HG03342 (cell line): Measurements from ENCODE around the gene NR3C2.

ENCODE experiments used
- ATAC-seq: cut with Tn5 transposase; IDR thresholded peaks from one replicate; pipeline ENCODE4 v1.9.1; 2021; ENCODE audit warnings: mild to moderate bottlenecking, moderate library complexity; ENCODE audit not compliant: unreplicated experiment

The NR3C2 gene

DNA sequence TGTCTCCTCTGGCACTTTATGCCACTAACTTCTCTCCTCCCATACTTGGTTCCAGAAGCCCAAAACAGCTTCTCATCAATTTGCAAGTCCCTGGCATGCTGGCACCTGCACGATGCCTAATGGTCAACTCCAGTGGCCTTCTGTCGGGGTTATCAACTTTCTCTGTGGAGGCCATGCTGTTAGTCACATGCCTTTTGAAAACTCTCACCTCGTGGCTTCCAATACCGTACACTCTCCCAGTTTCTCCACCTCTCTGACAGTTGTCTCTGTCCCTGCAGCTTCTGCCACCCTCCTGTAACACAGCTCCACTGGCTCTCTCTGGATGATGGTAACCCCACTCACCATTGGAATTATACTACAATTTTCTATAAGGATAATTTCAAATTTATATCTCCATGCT is 324.0 kb downstream of the NR3C2 start:
- no peak for ATAC-seq

DNA sequence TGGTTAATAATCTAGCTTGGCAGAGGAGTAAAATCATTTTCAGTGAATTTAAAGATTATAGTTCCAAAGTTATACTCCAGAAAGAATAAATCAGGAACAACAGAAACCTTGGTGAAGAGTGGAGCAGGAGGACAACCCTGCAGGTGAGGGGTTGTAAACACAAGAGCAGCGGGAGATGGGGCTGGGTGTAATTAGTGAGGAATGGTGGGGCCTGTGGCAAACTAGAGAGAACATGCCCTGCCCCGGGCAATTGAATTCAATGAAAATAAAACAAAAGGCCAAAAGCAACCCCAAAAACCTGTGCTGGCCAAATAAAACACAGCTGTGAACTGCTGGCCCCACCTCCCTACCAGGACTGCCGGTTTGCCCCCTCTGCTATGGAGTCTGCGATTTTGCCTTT is 325.2 kb downstream of the NR3C2 start:
- ATAC-seq: no peak

- ATAC-seq: no peak
Observed at GRCh38 chr4:148116264-148116663, 325.9 kb downstream of the NR3C2 start.

DNA sequence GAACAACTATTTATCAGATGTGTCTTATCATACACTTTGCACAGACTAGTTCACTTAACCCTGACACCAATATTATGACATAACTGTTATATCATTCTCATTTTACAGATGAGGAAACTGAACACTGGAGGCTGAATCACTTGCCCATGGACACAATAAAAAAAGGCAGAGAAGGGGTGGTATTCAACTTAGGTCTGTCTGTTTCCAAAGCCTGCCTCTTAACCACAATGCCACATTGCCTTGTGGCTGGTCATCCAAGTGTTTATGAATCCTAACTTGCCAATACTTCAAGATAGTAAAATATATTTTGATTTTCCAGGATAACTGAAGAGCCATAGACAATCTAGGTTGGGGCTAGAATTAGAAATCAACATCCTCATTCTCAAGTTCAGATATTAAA is 327.8 kb downstream of the NR3C2 start:
- ATAC-seq: no peak

- ATAC-seq: no peak
Observed at GRCh38 chr4:148112231-148112982, 329.8 kb downstream of the NR3C2 start.

DNA sequence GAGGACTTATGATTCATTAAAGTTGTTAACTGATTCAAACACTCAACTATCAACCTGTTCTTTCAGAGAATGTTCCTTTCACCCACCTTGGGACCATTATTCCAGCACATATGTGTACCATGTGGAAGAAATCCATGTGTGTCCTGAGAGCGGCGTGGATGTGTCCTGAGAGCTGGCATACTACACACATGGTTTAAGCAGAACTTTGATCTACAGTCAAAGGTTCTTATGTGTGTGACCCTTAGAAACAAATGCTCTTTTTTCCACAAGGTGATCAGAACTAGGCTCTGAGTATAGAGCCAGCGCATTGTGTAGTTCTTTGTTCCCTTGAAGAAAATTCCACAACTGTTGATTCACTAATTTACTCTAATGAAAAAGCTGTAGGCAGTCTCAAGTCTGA is 332.0 kb downstream of the NR3C2 start:
- ATAC-seq: no peak

DNA sequence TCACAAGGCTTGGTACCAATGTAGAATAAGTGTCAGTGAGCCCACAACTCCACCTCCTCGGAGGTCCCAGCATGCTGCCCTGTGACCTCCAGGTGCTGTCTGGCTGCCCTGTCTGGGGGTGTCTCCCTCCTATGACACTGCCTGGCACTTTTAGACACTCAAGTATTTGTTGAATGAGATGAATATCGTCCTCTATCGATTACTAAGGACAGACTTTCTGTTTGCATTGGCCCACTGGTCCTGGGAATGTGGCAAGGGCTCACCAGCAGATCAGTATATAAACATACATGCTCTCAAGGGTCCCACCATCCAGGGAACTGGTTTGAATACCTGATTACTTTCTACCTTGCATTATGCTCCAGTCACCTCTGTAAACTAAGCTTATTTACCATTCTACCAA is 333.0 kb downstream of the NR3C2 start:
- no peak for ATAC-seq

DNA sequence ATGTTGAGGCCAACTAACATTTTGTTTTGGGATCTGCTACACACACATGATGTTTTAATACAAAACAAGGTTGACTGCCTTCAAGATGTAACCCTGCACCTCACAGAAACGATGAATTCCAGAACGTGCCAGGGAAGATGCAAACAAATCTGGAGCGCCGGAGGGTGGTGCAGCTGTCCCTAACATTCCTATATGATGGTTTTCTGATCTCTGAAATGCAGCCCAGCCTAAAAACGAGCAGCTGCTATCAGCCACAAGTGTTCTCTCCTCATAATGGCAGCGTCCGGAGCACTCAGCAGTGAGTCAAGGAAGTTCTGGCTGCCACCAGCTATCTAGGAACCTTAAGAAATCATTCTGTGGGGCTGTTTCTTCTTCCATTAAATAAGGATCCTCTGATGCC is 333.4 kb downstream of the NR3C2 start:
- ATAC-seq: no peak

- no peak for ATAC-seq
Observed at GRCh38 chr4:148103597-148104355, 338.4 kb downstream of the NR3C2 start.

DNA sequence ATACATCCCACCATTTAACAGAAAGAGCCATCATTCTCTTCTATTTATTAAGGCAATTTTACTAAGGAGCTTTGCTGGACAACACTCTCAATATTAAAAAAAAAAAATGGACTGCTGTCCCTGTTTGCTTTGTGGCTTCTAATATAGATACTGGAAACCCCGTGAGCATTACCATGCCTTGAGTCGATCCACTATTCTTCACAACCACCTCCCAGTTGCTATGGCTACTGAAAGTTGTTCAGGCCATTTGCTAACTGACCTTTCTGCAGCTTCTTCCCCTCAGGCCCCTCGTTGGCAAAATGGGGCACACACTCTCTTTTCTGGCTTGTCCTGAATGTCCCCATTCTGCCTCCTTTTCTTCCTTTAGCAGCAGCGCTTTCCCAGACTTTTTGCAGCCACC is 340.4 kb downstream of the NR3C2 start:
- no peak for ATAC-seq

GRCh38 chr4:148101235-148101634 is 341.0 kb downstream of the NR3C2 start:
- ATAC-seq: no peak

DNA sequence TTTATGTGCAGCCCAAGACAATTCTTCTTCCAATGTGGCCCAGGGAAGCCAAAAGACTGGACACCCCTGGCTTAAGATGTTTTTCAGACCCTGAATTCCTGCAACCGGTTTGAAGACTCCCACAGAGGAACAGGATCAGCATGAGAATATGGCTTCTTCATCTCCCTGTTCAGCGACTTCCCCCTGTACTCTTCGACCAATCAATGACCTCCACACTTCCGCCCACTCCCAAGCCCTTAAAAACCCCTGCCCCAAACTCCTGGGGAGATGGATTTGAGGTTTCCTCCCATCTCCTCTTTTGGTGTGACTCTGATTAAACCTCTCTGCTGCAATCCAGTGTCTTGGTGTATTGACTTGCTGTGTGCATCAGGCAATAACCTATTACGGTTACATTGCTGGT is 344.4 kb downstream of the NR3C2 start:
- no peak for ATAC-seq

GRCh38 chr4:148095346-148095923 is 346.8 kb downstream of the NR3C2 start:
- ATAC-seq: no peak

- ATAC-seq: no peak
Observed at GRCh38 chr4:148094149-148094548, 348.1 kb downstream of the NR3C2 start.

DNA sequence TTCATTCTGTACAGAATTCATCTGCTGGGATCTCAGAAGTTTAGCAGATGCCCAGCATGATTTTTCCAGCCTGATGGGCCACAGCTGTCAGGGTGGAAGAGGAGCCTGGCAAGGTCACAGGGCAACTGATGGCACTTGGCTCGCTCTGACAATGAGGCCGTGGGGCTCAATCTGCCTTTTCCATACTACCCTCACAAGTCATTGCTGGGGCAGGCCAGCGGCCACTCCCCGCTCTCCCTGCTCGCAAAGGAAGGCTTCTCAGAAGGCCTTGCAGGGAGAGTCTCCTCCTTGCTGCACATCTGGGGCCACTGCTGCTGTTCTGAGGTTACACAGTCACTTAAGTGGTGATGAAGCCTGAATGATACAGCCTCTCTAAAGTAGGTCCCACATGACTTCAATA is 349.1 kb downstream of the NR3C2 start:
- ATAC-seq: no peak

- ATAC-seq: no peak
Observed at GRCh38 chr4:148092316-148093014, 349.7 kb downstream of the NR3C2 start.

DNA sequence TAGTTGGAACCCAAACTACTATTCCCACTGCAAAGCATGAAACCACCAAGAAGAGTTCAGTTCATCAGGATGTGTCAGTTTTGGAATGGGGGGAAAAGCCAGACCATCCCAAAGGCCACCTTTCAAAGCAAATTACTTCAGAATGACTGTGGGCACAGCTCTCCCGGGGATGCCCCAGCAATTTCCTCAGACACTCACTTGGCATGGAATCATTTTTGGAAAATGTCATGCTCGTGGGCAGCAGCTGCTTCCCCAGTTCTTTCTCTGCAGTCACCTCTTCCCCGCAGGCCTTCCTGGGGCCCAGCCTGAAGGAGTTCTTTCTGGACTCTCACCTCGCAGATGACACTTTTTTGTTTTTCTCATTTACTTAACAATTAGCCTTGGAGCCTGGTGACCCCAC is 350.3 kb downstream of the NR3C2 start:
- ATAC-seq: no peak

DNA sequence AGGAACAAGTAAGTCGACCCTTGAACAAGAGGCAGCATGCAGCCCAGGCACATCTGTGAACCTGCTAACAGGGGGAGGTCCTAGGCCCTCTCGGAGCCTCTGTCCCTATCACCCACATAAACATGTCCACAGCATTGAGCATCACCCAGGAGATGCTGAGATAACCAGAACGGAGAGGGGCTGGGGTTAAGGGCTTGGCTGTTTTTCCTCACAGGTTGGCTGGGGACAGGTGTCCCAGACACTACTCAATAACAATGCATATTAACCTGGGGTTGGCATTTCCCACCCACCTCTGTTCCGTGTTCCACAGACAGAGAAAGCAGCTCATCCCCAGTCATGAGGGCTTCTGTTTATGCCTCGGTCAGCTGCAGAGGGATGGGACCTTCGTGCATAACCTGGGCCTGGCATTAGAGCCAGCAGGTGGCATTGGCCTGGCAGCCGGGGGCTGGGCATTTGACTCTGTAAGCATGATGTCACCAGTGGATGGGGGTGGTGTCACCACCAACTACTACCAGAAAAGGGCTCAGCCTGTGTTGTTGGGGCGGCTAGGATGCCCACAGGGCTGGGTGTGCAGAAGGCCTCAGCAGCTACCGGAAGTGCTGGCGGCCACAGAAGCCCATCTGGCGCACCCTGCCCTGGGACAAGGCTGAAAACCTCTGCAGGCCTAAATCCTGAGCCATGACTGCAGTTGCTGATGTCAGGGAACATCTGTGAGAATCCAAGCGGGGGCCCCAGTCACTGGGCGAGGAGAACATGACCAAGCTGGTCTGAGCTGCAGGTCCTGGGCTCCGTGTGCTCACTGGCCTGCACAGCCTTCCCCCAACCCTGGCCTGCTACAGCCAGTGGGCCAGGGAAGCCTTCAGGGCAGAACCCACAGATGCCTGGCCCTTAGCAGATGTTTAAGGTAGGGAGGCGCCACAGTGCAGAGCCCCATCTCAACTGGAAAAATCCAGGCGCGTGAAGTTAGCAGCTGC is 351.4 kb downstream of the NR3C2 start:
- ATAC-seq: no peak

GRCh38 chr4:148090029-148090428 is 352.2 kb downstream of the NR3C2 start:
- no peak for ATAC-seq

DNA sequence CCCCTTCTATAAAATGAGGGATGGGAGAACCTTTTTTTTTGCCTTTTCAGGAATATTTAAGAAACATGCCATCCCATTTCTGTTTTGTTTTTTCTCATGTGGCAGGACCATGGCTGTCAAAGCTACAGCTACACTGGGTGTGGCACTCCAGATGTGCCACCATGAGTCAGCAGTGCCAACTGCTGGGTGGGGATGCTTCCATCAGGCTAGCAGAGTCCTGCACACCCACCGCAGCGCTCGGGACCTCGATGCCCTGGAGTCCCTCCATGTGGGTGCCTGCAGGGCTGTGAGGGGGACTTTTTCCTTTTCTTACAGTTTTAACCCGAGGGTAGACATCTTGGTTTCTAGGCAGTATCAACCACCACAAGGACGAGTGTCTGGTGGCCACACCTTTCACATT is 352.6 kb downstream of the NR3C2 start:
- ATAC-seq: no peak
